HG03565 (cell line): ENCODE measurements around the gene DPH7.
"Not testable (repeated sequence)": the region's sequence is repeated elsewhere in the genome, so short reads cannot be mapped to it uniquely, and the experiment has no call there.

ENCODE experiments used
- ATAC-seq: cut with Tn5 transposase; IDR thresholded peaks from one replicate; pipeline ENCODE4 v1.9.1; 2021; ENCODE audit warnings: mild to moderate bottlenecking, moderate library complexity; ENCODE audit not compliant: unreplicated experiment

Gene DPH7

DNA sequence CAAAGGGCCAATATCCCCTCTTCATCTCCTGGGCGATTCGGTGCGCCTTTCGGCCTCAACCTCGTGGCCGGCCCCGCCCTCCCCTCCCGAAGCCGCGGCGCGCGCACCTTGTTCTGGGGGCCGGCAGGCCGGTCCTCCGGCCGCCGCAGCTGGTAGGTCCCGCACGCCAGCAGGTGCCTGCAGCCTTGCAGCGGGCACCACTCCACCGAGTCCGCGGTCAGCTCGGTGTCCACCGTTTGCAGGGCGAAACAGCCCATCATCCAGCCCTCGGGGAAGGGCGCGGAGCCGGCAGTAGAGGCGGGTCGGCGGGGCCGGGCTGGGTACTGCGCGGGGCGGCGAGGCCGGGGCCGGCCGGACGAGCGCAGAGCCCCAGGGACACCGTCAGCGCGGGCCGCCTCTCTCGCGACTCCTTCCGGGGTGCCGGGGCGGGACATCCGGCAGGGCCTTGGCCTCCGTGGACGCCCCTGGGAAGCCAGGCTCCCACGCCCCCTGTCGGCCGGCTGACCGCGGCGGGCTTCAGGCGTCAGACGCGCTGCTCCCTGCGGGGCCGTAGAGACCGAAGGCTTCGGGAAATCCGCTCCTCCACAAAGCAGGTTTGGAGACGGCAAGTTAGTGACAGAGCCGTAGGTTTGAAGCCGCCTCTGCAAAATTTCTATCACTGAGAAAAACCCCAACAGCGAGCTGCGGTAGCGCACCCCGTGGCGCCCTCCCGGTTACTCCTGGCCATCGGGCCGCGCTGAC is at the start of gene DPH7:
DPH7 (minus strand) TSS at position 408 of the 741 bp plus-strand sequence; CDS start at position 260, 148 bp downstream.
- peak; percentile 66 for ATAC-seq

DNA sequence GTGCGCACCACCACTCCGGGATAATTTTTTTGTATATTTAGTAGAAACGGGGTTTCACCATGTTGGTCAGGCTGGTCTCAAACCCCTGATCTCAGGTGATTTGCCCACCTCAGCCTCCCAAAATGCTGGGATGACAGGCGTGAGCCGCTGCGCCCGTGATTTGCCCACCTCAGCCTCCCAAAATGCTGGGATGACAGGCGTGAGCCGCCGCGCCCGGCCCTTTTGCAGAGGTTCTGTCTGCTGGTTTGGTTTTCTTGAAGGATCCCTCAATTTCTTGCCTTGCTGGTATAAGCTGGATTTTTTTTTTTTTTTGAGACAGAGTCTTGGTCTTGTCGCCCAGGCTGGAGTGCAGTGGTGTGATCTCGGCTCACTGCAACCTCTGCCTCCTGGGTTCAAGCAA is 48.7 kb upstream of the DPH7 start:
- not testable (repeated sequence) for ATAC-seq

DNA sequence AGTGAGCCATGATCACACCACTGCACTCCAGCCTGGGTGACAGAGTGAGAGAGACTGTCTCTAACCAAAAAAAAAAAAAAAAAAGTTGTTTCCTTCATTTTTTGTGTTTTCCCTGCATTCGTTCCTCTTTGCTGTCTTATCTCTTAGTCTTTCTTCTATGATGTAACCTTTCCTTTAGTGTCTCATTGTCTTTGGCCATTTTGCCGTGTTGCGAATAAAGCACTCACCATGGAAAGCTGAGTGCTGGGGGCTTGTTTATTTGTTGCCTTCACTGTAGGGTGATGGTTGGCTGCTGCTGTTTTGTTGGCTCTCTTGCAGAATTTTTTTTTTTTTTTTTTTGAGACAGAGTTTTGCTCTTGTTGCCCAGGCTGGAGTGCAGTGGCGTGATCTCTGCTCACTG is 47.7 kb upstream of the DPH7 start:
- no peak for ATAC-seq

DNA sequence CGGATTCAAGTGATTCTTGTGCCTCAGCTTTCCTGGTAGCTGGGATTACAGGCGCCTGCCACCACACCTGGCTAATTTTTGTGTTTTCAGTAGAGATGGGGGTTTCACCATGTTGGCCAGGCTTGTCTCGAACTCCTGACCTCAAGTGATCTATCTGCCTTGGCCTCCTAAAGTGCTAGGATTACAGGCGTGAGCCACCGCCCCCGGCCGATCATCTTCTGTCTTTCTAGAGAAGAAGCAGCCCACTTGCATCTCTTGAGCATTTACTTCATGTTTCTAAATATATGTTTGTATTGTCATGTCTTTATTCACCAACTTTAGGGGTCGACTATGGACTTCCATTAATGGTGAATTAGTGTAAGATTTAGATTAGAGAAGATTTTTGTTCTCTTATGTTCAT is 43.5 kb upstream of the DPH7 start:
- ATAC-seq = not testable (repeated sequence)

DNA sequence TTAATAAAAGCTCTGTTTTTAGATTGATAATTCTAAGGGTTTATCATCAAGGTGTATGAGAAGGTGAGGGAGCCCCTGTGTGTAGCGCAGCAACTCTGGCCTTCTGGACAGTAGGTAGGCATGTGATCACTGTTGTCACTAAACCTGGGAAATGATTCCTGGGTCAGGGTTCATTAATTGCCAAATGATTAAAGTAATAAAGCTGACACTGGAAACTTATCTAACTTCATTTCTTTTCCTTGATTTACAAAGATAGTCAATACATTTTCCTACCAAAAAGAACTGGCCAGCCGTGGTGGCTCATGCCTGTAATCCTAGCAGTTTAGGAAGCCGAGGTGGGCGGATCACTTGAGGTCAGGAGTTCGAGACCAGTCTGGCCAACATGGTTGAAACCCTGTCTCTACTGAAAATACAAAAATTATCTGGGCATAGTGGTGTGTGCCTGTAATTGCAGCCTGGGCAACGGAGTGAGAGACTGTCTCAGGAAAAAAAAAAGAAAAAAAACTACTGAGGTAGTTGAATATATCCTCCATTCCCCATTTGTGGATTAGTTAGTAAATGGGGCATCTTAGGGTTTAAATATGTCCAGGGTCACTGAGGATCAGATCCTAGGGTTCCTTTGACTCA is 42.5 kb upstream of the DPH7 start:
- no peak for ATAC-seq

DNA sequence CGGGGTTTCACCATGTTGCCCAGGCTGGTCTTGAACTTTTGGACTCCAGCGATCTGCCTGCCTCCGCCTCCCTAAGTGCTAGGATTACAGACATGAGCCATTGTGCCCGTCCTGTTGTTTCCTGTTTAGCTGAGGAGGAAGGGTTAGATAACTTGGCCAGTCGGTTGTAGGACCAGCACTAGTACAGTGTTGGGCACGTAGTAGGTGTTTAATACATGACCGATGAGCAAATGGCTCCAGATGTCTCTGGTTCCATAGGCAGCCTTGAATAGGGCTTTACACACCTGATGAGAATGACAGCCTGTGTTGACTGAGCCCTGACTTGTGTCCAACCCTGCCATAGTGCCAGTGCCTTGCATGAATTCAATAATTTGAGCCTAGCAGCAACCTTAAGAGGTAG is 41.9 kb upstream of the DPH7 start:
- ATAC-seq = no peak

GRCh38 chr9:137620048-137620405 is 41.3 kb upstream of the DPH7 start:
- ATAC-seq = no peak

DNA sequence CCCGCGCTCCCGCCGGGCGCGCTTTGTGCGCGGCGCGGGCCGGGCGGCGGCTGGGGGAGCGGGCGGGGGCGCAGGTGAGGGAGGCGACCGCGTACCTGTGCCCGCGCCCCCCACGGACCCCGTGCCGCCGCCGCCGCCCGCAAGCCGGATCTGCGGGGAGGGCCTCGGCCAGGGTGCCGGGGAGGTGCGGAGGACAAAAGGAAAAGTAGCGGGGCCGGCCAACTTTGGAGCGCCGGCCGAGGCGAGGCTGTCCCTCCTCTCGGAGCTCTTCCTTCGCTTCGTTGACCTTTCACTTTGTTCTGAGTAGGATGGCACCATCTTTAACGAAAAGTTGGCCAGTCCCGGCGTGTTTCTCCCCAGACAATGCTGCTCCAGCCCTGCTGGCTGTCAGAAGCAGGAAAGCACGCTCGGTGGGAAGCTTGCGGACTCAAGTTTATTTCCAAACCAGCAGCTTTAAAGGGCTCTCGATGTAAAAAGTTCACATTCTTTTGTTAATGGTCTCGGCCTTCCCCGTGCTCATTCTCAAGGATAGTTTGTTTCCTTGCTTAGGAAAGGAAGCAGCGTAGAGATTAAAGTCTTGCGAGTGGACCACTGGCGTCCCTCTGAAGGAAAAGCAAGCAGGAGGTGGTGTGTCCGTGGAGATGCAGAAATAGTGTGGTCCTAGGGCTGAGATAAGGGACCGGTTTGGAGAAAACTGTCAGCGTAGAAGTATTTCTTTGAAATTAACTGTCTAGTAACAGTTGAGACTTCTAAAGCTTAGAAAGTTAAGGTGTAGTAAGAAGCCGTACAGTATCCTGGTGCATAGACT is 40.7 kb upstream of the DPH7 start:
- peak; percentile 26 for ATAC-seq

- ATAC-seq = peak; percentile 60
These were observed 39.7 kb upstream of the DPH7 start, which contains the start of gene EHMT1 for GRCh38 chr9:137618105-137619067. Gene EHMT1, plus strand, starts transcription at chr9:137619005. Its CDS starts 24 bp downstream, at chr9:137619029.

- no peak for ATAC-seq
These were observed 36.7 kb upstream of the DPH7 start for GRCh38 chr9:137615387-137615871.

DNA sequence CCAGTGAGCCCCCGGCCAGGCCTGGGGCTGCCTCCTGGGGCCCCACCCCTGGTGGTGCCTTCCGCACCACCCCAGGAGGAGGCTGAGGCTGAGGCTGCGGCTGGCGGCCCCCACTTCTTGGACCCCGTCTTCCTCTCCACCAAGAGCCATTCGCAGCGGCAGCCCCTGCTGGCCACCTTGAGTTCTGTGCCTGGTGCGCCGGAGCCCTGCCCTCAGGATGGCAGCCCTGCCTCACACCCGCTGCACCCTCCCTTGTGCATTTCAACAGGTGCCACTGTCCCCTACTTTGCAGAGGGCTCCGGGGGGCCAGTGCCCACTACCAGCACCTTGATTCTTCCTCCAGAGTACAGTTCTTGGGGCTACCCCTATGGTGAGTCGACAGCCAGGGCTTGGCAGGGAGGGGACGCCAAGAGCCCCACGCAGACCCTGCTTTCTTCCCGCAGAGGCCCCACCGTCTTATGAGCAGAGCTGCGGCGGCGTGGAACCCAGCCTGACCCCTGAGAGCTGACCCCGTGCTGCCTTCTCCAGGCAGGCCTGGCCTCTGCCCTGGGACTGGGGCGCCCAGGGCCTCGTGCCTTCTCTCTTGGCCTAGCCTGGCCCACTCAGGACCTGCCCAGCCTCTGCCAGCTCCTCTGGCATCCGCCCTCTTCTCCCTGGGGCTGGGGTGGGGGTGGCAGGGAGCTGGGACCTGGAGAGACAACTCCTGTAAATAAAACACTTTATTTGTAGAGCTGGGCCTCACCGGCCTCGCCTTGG is 36.1 kb upstream of the DPH7 start:
- ATAC-seq = no peak

- no peak for ATAC-seq
These were observed 35.2 kb upstream of the DPH7 start for GRCh38 chr9:137613738-137614523.

DNA sequence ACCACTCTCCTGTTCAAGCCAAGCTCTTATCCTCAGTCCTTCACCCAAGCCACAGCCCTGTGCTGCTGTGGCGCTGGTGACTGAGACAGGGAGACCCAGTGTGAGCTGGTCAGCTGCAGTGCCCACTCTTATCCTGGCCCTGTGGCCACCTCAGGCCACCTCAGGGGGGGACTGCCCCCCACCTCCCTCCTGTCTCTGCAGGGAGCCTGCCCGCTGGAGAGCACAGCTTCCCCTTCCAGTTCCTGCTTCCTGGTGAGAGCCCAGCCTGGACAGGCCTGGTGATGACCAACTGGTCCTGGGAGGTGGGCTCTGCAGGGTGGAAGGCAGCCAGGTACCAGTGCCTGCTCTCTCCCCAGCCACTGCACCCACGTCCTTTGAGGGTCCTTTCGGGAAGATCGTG is 34.5 kb upstream of the DPH7 start:
- ATAC-seq = no peak

DNA sequence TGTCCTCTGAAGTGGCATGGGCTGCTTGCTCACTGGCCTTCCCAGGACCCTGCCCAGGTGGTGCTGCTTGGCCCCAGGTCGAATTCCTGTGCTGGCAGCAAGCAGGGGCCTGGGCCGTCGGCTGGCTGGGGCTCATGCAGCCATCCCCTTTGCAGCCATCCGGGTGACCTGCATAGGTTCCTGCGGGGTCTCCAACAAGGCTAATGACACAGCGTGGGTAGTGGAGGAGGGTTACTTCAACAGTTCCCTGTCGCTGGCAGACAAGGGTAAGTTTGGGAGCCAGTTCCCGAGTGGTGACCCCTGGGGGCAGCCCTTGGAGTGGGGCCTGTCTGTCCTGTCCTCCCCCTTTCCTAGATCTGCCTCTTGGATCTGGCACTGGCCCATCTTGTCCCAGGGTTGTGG is 34.0 kb upstream of the DPH7 start:
- no peak for ATAC-seq

DNA sequence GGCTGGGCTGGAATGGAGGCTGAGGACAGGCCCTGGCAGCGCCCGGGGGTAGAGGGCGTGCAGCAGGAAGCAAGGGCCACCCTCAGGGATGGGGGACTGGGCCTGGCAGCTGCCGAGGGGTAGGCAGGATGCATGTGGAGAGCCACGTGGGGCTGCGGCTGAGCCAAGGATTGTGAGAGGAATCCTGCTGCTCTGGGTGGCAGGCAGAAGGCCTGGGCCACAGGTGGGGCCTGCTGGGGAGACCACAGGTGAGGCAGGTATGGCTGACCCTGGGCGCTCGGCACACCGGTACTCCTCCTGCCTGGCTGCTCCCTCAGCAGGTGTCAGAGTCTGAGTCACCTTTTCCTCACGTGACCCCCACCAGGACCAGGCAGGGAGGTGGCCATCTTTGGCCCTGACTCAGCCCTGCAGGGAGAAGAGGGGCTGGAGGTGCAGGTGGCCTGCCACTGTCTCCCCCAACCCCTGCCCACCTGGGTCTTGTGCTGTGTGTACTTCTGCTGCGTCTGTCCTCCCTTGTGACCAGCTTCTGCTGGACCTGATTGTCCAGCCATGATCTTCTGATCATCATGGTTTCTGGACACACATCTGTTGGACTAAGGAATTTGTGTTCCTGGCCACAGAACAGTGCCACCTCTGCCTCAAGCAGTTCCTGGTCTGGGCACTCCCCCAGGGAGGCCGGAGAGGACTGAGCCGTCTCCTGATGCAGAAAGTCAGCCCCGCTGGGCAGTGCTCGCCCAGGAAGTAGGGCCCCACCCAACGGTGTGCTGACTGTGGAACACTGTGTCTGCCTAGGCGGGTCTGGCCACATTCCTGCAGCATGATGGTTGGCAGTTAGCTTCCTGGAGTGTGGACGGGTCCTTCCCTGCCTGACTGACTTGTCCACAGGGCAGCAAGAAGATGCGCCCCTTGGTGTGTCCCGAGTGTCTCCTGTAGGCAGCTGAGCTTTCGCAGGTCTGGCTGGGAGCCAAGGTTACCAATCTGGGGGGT is 33.2 kb upstream of the DPH7 start:
- ATAC-seq = no peak

DNA sequence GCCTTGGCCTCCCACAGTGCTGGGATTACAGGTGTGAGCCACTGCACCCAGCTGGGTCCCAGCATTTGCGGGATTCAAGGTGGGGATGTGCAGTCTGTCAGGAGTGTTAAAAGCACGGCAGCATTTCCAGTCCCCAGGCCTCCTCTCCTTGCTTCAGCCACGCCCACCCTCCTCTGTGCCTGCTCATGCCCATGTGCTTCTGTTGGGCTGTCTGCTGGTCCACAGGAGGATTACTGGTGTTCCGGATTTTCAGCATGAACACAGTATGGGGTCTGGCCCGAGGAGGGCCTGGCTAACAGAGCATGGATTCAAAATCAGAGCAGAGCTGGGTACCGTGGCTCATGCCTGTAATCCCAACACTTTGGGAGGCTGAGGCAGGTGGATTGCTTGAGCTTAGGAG is 32.2 kb upstream of the DPH7 start:
- ATAC-seq = no peak

DNA sequence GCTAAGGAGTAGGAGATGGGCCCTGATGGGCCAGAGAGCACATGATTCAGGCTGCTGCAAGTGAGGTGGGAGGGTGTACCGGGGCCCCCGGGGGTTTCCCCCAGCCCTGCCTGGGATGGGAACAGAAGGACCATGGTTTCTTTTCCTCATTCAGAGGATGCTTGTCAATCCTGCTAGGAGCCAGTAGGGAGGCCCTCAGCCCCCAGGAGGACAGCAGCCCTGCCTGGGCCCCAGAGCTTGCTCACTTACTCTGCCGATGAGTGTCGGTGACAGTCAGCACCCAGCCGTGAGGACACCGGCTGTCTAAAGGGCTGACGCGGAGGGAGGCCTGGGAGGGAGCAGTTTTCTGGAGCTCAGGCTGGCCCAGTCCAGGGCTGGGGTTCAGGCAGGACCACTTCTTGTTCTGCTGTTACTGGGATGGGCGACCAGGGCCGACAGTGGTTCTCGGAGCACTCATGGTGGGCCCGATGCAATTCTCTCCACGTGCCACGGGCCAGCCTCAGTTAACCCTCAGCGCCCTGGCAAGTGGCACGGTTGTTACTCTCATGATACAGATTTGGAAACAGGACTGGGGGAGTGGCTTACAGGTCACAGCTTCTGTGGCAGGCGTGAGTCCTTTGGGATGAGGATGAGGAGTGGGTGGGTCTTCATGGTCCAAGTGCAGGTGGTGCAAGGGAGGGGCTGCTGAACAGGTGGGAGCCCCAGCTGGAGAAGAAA is 28.6 kb upstream of the DPH7 start:
- no peak for ATAC-seq
